GM10248 (cell line): ENCODE data around the gene BCOR.

Source experiments
- CTCF ChIA-PET: fragments of 300-600 bp; sonication (Branson Sonifier 250); formaldehyde crosslinking; extraction: SDS; loops from one replicate; lab custom pipeline; 2021; ENCODE audit warnings: antibody characterized with exemption; lab: Yijun Ruan, JAX
- POLR2A ChIA-PET: fragments of 350-650 bp; sonication (Branson Sonifier 250); formaldehyde crosslinking; extraction: SDS; loops from one replicate; lab custom pipeline; 2020; ENCODE audit warnings: antibody characterized with exemption; lab: Yijun Ruan, JAX
- DNase-seq: peaks from one replicate; pipeline ENCODE4 v3.0.0; 2012; ENCODE audit errors: extremely low spot score
- CTCF ChIP-seq: IDR thresholded peaks from 2 replicates; pipeline ENCODE4 v1.5.1; 2012; ENCODE audit warnings: mild to moderate bottlenecking, low read depth; ENCODE audit errors: extremely low read depth, missing control alignments, control extremely low read depth

The BCOR gene

GRCh38 chrX:40143987-40144386 lies 46.2 kb upstream of the BCOR start:
- ChIA-PET POLR2A (no interaction called here), CTCF (no interaction called here)
- TF ChIP-seq CTCF, result no peak
- DNase-seq, result no peak

DNA sequence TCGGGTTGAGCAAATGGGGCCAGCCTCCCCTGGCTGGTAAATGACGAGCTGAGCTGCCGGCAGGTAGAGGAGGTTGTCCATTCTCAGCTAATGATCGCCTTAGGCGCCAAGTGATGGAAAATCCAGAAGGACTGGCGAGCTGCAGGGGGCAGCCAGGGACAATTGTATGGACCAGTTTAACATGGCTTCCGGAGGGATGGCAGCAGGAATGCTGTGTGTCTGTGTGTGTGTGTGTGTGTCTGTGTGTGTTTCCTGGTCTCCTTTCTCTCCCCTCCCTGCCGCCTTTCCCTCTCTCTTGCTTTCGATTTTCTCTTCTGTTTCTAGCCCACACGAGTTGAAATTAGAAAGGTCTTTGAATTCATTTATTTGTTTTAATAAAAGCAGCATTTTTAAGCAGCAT lies 45.2 kb upstream of the BCOR start:
- DNase-seq, result no peak
- TF ChIP-seq CTCF, result no peak
- POLR2A ChIA-PET, result no interaction called here
- CTCF ChIA-PET, result no interaction called here

DNA sequence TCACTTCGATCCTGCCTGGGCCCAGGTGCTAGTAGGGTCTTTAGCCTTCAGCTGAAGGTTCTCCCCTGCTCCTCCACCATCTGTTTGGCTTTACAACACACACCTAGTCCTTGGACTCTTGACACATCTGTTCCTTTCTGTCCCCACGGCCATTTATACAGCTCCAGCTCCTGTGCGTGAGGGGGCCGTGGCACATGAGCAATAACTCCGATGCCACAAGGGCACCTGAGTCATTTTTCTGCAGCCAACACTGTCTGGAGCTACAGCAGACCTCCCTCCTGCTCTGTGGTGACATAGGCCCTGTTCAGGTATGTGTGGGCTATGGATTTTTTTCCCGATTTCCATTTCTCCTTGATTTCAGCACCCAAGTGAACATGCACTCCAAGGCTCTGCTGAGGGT lies 44.7 kb upstream of the BCOR start:
- DNase-seq, result no peak
- no peak for TF ChIP-seq CTCF
- ChIA-PET CTCF (no interaction called here), POLR2A (no interaction called here)

GRCh38 chrX:40140706-40141499 lies 43.1 kb upstream of the BCOR start:
- DNase-seq, result no peak
- ChIA-PET CTCF (interaction anchor here (1.1 to 1.8 kb wide), 3 partner anchors 10 to 326 kb away, joined by 3 to 5 read pairs (median 3); no protein-coding TSS in a partner anchor), POLR2A (no interaction called here)
- TF ChIP-seq CTCF, result no peak

DNA sequence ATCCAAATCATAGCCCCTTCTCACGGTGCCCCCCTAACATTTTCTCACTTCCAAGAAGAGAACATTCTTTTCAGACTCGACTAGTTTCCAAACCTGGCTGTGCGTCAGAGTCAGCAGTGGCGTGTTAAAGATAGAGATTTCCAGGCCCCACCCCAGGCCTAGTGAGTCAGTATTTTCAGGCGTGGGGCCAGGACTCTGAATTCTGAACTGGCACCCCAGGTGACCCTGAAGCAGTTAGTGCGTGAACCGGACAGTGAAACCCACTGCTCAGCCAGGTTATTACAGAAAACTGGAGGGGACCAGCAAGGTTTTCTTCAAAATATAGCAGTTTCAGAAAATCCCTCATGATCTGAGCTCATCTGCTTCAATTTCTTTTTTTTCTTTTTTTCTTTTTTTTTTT lies 35.0 kb upstream of the BCOR start:
- POLR2A ChIA-PET, result no interaction called here

GRCh38 chrX:40131654-40132337 lies 34.0 kb upstream of the BCOR start:
- CTCF ChIA-PET, result no interaction called here

More for the DNA sequence above, 35.0 kb upstream of the BCOR start:
- DNase-seq, result no peak
- no peak for TF ChIP-seq CTCF
- CTCF ChIA-PET, result no interaction called here

More at GRCh38 chrX:40131654-40132337, 34.0 kb upstream of the BCOR start:
- no peak for DNase-seq
- POLR2A ChIA-PET, result no interaction called here
- TF ChIP-seq CTCF, result no peak
